Body of pancreas (tissue), 4 donors: ENCODE measurements around the gene GLRA3. TPM values are rescaled to one million over a fixed set of nuclear protein-coding genes. Genes with fewer than 3 reads are reported as not detected.

ENCODE experiments used
- ATAC-seq: fragments of 150-250 bp; one replicate; pipeline ENCODE4 v1.9.1; 2016
- DNase-seq, 4 donors: peaks; one replicate each; pipeline ENCODE4 v3.0.0-alpha.2; 2019
- H3K27ac ChIP-seq, 4 donors: fragments of 200-600 bp; sonication (generic); 1 replicate in 3 of 4; 2 replicates in 1 of 4; pipeline versions ENCODE4 v1.5.1 to v1.6.1; 2016 to 2019; ENCODE audit warnings: mild to moderate bottlenecking in 1 of 4, mixed read lengths in 1 of 4, moderate library complexity in 1 of 4
- H3K27me3 ChIP-seq, 2 donors: fragments of 200-600 bp; sonication (generic); one replicate each; pipeline ENCODE4 v1.6.0; 2016; ENCODE audit warnings: mild to moderate bottlenecking in 1 of 2
- H3K36me3 ChIP-seq, 2 donors: fragments of 200-600 bp; sonication (generic); replicated peaks in 1 of 2; 2 replicates each; pipeline ENCODE4 v1.5.1; 2016; ENCODE audit warnings: low read depth in 2 of 2; ENCODE audit not compliant: insufficient read depth in 1 of 2
- H3K4me1 ChIP-seq: fragments of 200-600 bp; sonication (generic); one replicate; pipeline ENCODE4 v1.6.0; 2016
- H3K4me3 ChIP-seq, 2 donors: fragments of 200-600 bp; sonication (generic); 1 replicate in 1 of 2; 2 replicates in 1 of 2; pipeline ENCODE4 v1.5.1; 2016 to 2019
- H3K9me3 ChIP-seq, 3 donors: fragments of 200-600 bp; sonication (generic); 1 replicate in 2 of 3; 2 replicates in 1 of 3; pipeline ENCODE4 v1.5.1; 2016
- POLR2A ChIP-seq, 3 donors: fragments of 450-650 bp; IDR thresholded peaks; one replicate each; pipeline ENCODE4 v1.6.1; 2016; ENCODE audit warnings: antibody characterized with exemption in 3 of 3, mild to moderate bottlenecking in 2 of 3
- WGBS, 2 donors: methylation state at CpG; one replicate each; pipeline ENCODE4 v1.1.5; 2017; 5-methylcytosine and 5-hydroxymethylcytosine counted together
- intact Hi-C: fragments of 100-400 bp; cut with DNase I; formaldehyde crosslinking; loops from one replicate; pipeline ENCODE4 v1.15.1; 2023
- total RNA-seq, 2 donors: library from RNA; depleted of rRNA; stranded (reverse); fragments of >200 nt; gene quantifications; one replicate each; pipeline ENCODE4 v1.1.0, GENCODE V29; 2016
- TF ChIP-seq, protein P1 (sequence below), 7 experiments: fragments of 450-650 bp in 4 of 7; fragments of 200-600 bp in 3 of 7; sonication (generic) in 3 of 7; IDR thresholded peaks; one replicate each; pipeline ENCODE4 v1.5.1; 2016 to 2019; ENCODE audit warnings: antibody characterized with exemption in 7 of 7

The GLRA3 gene
- total RNA-seq, 2 donors from 2014 or later: 0.26 TPM; not detected in 1

DNA sequence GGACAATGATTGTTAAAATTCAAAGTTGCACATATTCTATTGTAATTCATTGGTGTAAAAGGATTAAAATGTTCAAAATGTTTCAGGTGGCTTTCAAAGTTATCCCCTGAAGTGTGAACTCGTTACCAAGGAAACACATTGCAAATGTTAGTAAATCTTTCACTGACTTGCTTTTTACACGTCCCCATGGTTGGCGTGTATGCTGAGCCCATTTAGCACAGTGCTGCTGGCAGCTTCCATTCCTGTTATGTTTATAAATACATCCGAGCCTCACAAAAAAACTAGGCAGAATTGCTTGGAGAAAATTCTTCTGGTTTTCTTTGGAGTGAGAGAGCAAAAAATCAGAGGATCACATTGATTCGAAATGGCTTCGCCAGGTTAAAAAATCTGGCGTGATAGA is 200.9 kb downstream of the GLRA3 start:
- no peaks in the 10 kb centered on the region for H3K9me3 ChIP-seq
- intact Hi-C loops: no loop called here
- no peaks in the 10 kb centered on the region for H3K36me3 ChIP-seq
- TF ChIP-seq, protein P1, sequence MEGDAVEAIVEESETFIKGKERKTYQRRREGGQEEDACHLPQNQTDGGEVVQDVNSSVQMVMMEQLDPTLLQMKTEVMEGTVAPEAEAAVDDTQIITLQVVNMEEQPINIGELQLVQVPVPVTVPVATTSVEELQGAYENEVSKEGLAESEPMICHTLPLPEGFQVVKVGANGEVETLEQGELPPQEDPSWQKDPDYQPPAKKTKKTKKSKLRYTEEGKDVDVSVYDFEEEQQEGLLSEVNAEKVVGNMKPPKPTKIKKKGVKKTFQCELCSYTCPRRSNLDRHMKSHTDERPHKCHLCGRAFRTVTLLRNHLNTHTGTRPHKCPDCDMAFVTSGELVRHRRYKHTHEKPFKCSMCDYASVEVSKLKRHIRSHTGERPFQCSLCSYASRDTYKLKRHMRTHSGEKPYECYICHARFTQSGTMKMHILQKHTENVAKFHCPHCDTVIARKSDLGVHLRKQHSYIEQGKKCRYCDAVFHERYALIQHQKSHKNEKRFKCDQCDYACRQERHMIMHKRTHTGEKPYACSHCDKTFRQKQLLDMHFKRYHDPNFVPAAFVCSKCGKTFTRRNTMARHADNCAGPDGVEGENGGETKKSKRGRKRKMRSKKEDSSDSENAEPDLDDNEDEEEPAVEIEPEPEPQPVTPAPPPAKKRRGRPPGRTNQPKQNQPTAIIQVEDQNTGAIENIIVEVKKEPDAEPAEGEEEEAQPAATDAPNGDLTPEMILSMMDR (IDR thresholded peaks at IDR 0.05): no peak
- no peak for TF ChIP-seq POLR2A (IDR thresholded peaks at IDR 0.05)
- WGBS, 2 donors: 75 to 80% methylated on average over 7 of the region's 7 CpGs
- DNase-seq (no peak), ATAC-seq (no peak)
- no peak overlapping the region for H3K4me3 ChIP-seq
- H3K27me3 ChIP-seq: no peaks in the 10 kb centered on the region
- H3K27ac ChIP-seq: no peak overlapping the region
- H3K4me1 ChIP-seq: peaks cover 11% of the 10 kb centered on the region

DNA sequence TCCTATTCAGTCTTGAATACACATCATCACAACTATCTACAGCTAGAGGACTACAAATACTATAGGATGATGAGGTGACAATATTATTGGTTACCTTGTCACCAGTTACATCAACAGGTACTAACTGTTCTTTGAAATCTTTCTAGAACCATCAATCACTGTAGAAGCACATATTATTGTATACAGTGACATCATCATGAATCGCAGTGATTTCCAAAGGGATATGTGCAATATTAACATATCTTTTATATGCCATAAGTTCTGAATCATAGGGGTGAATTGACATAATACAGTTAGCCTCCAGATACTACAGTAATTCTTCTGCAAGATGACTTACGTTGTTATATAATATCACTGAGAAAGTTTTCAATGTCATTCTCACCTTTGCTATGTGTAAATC is 201.6 kb downstream of the GLRA3 start:
- no peak for DNase-seq
- Histone ChIP-seq H3K27me3 (no peaks in the 10 kb centered on the region), H3K36me3 (no peaks in the 10 kb centered on the region), H3K9me3 (no peaks in the 10 kb centered on the region), H3K4me3 (no peak overlapping the region), H3K4me1 (peaks cover 11% of the 10 kb centered on the region), H3K27ac (no peak overlapping the region)
- intact Hi-C loops: no loop called here
- 88 to 93% methylated on average over 2 of the region's 2 CpGs for WGBS, 2 donors
- no peak for ATAC-seq
- TF ChIP-seq POLR2A (IDR thresholded peaks at IDR 0.05): no peak

DNA sequence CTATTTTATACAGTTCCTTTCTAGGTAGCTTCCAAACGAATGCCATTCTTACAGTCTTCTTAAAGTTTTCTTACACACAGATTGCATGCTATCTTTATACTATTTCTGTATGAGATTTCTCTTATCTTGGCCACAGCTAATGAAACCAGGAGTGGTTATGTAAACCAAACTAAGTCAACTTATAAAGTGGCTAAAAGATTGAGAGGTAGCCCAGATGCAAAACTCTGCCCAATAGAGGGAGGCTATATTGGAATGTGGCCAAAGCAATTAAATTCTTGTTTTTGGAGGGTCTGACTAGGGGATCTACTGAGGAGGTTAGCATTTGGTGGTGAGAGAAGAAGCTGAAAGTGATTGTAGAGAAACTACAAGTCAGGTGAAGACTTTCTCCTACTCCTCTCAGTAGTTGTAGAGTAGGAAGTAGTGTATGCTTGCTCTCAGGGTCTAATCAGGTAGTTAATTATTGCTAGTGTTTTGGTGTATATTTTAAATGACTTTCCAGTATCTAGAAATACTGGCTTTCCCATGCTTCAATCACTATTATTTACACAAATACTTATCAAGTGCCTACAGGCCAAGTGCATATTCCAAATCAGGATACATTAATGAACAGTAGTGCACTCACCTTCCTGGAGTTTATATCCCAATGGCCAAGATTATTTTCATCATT is 202.6 kb downstream of the GLRA3 start:
- Histone ChIP-seq H3K27ac (peak overlapping the region in 1 of 4 donors; percentile 25), H3K4me3 (no peak overlapping the region), H3K27me3 (no peaks in the 10 kb centered on the region), H3K9me3 (no peaks in the 10 kb centered on the region), H3K36me3 (no peaks in the 10 kb centered on the region), H3K4me1 (peaks cover 11% of the 10 kb centered on the region)
- intact Hi-C loops: no loop called here
- peak; percentile 70 for ATAC-seq
- DNase-seq: no peak
- 24 to 26% methylated on average over 1 of the region's 1 CpG for WGBS, 2 donors
- TF ChIP-seq, protein P1 (IDR thresholded peaks at IDR 0.05): no peak

DNA sequence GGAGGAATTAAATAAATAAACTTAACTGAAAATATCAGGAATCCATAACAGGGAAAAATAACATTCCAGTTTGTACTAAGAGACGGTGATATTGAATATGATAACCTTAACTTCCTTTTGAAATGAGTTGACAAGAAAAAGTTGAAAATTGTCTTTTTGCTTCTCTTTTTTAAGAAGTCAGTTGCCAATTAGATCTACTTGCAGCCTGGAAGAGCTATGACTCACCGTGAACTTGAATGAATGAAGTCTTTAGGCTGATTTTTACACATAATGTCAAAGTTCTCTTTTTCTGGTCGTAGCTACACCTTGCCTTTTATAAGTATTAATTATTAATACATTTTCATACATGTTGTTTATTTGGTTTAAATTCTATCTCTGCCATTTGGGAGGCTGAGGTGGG is 212.4 kb downstream of the GLRA3 start:
- Histone ChIP-seq H3K4me3 (no peak overlapping the region), H3K9me3 (no peaks in the 10 kb centered on the region), H3K36me3 (no peaks in the 10 kb centered on the region), H3K27ac (no peak overlapping the region), H3K4me1 (no peaks in the 10 kb centered on the region), H3K27me3 (no peaks in the 10 kb centered on the region)
- WGBS, 2 donors: 61 to 76% methylated on average over 3 of the region's 3 CpGs
- no peak for DNase-seq
- no peak for TF ChIP-seq POLR2A (IDR thresholded peaks at IDR 0.05)
- TF ChIP-seq, protein P1 (IDR thresholded peaks at IDR 0.05): no peak
- no peak for ATAC-seq
- intact Hi-C loops: no loop called here

DNA sequence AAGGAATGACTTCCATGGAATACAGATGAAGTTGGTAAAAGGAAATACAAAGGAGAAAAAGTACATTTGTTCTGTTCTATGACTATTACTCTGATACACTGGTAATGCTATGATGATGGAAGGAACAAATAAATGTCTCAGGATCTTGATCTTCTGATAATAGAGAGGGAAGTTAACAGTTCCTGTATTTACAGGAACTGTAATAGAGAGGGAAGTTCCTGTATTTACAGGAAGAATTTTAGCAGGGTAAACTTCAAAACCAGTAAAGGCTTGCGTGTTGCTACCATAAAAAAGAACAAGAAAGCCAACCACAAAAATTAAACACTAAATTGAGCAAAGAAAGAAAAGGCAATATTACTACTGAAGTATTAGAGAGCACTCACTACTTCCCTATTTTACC is 215.1 kb downstream of the GLRA3 start:
- Histone ChIP-seq H3K4me1 (no peaks in the 10 kb centered on the region), H3K36me3 (no peaks in the 10 kb centered on the region), H3K27ac (no peak overlapping the region), H3K9me3 (no peaks in the 10 kb centered on the region), H3K27me3 (no peaks in the 10 kb centered on the region), H3K4me3 (no peak overlapping the region)
- TF ChIP-seq POLR2A (IDR thresholded peaks at IDR 0.05): no peak
- TF ChIP-seq, protein P1 (IDR thresholded peaks at IDR 0.05): no peak
- WGBS, 2 donors: 71 to 72% methylated on average over 1 of the region's 1 CpG
- no peak for ATAC-seq
- no peak for DNase-seq
- intact Hi-C loops: no loop called here
